NCI-H187 treated with DMSO at 0.1 percent for 48 hours (cell line): ENCODE data around the gene TRIM74.
"Not testable (repeated sequence)": the region's sequence is repeated elsewhere in the genome, so short reads cannot be mapped to it uniquely, and the experiment has no call there.

Source experiments
- DNase-seq: peaks from one replicate; lab custom pipeline; 2025; lab: John Stamatoyannopoulos, UW

The TRIM74 gene

DNA sequence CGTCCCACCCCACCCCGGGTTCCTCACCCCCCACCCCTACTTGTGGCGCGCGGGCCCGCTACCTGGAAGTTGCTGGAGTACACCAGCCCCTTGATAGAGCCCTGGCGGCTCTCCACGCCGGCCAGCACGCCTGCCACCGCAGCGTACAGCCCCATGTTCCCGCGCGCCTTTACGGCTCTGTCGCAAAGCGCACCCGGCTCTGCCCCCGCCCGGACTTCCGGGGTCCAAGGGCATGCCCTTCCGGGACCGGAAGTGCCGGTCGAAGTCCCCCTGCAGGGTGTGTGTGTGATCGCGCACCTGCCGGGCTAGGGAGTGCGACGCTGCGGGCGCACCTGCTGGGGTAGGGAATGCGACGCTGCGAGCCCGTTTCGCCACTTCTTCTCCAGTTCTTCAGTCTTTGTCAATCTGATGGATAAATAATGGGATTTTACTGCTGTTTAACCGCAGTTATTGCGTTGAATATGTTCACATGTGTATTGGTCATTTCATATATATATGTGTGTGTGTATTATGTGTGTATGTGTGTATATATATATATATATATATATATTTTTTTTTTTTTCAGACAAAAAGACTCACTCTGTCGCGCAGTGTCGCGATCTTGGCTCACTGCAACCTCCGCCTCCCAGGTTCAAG is 14.6 kb downstream of the TRIM74 start:
- DNase-seq, result not testable (repeated sequence)

DNA sequence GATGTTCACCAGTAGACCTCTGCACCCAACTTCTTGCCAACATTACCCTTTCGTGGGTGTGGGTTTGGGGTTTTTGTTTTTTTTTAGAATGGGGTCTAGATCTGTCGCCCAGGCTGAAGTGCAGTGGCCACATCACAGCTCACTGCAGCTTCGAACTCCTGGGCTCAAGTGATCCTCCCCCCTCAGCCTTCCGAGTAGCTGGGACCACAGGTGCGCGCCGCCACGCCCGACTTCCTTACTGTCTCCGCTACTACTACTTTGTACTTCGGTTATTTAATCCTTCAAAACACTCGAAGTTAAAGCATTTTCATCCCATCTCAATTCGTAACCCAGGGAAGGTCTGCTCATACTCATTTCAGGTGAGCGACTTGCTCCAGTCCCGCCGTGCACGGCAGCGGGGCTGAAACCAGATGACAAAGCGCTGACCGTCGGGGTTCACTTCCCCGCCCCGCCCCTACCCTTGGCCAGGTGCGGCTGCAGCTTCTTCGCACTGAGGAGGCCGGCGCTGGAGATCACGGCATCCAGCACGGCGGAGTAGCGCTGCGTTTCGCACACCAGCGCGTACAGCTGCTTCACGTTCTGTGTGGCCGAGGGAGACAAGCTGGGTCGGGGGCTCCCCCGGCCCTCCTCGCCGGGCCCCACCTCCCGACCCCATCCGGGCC is 15.2 kb downstream of the TRIM74 start:
- DNase-seq, result not testable (repeated sequence)

DNA sequence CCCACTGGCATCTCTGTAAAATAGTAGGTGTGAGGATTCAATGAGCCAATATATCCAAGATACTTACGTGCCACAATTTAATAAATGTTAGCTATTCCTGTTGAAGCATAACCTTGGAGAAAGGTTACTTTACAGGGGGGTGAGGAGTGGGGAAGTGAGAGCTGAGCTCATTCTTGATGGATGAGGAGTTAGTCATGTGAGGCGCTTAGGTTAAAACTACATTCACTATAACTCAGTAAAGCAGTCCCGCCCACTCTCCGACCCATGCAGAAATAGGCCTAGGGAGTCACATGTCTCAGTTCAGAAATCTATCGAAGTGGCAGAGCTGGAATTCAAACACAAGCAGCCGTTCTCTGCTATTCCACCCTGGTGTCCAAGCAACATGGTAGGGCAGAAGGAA is 18.8 kb downstream of the TRIM74 start:
- DNase-seq, result not testable (repeated sequence)

DNA sequence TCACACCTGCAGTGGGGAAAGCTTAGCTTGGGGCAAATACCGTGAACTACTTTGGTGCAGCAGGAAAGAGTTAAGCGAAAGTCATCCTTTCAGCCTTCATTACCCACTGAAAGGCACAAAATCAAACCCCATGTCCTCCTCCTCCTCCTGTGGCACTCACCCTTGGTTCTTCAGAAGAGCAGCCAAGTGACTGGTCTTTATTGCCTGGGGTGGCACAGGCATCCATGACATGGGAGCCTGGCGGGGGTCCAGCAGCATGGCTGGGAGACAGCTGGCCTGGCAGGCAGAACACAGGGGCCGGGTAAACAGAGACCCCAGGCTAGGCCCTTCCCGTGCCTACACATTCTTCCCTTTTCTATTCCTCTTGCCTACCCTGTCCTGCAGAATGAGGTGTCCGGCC is 19.6 kb downstream of the TRIM74 start:
- DNase-seq, result not testable (repeated sequence)

DNA sequence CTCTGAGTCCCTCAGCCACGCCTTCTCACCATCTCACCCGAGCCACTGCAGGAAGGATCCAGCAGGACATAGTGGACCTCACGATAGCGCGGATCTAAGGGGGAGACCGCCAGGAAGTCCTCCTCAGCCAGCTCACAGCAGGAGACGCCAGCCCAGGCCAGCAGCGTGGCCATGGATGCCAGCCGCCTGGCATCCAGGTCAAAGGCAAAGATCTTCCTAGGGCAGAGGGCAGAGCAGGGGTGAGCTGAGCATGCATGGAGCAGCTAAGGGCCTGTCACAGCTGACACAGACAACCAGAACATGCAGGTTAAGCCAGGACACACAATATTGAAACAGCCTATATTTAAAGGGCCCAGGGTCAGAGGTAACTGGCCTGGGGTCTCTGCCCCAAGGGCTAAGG is 20.0 kb downstream of the TRIM74 start:
- not testable (repeated sequence) for DNase-seq

DNA sequence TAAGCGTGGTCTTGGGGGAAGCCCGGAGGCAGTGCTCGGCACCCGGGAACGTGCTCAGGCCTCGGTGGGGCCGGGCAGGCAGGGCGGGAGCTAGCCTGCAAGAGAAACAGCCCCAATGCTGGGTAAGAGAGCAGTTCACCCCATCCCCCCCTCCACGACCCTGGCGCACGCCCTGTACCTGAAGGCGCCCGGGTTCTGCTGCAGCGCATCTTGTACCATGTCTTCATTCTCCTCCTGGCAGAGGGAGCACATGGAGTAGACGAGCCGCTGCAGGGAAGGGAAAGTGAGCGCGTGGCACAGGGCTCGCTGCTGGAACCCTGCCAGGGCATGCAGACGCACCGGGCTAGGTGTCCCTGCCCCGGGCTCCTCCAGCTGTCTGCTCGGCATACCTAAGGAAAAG is 20.6 kb downstream of the TRIM74 start:
- not testable (repeated sequence) for DNase-seq

DNA sequence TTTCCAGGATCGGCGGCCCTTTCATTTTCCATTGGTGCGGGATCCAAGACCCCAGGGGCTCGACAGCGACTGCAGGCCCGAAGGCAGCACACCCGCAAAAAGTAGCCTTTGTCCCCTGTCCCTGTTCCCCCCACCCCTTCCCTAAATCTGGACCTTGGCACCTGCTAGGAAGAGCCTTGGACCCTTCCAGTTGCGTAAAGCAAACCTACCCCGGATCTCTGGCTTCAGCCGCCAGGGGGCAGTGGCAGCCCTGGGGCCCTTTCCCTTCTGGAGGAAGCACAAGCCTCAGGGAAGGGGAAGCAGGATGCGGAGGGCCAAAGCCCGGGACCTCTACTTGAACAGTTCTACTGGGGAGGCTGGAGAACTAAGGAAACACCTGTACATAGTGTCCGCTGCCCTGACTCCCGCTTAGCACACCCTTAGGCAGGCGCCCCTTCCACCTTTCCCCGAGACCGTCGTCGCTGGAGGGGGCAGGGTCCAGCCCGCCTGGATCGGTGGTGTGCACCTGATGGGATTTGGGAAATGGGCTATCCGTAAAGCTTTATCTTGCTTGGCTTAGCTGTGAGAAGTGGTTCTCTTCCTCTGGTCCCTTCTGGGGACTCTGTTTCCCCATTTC is 23.0 kb downstream of the TRIM74 start:
- not testable (repeated sequence) for DNase-seq

DNA sequence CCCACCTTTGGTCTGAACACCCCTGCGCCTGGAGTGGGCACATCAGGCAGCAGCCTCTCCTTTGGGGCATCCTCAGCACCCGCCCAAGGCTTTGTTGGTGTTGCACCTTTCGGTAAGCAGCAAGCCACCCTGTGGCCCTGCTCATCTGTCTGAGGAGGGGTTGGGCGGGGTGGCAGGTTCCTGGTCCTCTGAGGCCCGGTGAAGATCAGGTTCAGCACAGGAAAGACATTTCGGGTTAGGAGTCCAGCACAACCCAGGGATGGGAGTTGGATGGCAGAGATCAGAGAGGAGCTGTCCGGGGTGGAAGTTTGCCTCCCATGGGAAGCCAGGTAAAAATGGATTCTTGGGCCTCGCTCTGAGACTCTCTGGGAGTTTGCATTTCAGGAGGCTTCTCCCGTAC is 23.7 kb downstream of the TRIM74 start:
- DNase-seq, result not testable (repeated sequence)

DNA sequence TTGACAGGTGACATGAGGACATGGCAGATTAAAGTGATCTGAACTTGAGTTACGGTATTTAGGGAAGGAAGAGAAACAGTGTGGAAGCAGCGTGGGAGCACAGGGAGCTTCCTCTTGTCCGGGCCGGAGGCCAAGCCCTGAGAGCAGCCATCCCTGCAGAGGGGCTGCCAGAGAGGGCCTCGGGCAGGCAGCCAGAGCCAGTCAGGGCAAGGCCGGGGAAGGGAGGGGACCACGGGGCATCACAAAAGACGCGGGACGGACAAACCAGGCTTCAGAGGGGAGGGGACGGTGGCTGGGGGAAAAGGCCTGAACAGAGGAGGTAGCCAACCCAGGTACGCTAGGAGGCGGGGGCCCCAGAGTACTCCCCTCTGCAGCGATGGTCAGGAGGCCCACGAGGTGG is 24.3 kb downstream of the TRIM74 start:
- DNase-seq, result not testable (repeated sequence)

DNA sequence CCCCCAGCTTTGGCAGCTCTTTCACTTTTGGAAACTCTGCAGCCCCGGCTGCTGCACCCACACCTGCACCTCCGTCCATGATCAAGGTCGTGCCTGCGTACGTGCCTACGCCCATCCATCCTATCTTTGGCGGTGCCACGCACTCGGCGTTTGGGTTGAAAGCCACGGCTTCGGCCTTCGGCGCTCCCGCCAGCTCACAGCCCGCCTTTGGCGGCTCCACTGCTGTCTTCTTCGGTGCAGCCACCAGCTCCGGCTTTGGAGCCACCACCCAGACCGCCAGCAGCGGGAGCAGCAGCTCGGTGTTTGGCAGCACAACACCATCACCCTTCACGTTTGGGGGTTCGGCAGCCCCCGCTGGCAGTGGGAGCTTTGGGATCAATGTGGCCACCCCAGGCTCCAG is 26.3 kb downstream of the TRIM74 start:
- not testable (repeated sequence) for DNase-seq

DNA sequence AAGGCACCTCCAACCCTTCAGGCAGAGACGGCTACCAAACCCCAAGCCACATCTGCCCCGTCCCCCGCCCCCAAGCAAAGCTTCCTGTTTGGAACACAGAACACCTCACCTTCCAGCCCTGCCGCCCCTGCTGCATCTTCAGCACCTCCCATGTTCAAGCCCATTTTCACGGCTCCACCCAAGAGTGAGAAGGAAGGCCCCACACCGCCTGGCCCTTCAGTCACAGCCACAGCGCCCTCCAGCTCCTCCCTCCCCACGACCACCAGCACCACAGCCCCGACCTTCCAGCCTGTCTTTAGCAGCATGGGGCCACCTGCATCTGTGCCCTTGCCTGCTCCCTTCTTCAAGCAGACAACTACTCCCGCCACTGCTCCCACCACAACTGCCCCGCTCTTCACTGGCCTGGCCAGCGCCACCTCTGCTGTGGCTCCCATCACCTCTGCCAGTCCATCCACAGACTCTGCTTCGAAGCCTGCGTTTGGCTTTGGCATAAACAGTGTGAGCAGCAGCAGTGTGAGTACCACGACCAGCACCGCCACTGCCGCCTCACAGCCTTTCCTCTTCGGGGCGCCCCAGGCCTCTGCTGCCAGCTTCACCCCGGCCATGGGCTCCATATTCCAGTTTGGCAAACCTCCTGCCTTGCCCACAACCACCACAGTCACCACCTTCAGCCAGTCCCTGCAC is 27.1 kb downstream of the TRIM74 start:
- not testable (repeated sequence) for DNase-seq

DNA sequence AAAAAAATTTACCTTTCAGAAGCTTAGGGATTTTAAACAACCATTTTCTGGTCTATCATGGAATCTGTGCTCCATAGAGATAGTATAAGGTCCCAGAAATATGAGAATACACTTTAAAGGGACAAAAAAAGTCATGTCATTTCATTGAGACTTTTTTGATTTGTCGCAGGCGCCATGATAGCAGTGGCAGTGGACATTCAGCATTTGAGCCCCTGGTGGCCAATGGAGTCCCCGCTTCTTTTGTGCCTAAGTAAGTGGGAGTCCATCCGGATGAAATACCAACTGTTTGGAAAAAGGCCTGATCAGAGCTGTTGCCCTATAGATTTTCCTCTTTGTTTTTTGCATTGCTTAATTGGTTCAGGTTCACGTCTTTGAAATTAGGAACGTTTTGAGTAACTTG is 41.0 kb downstream of the TRIM74 start:
- DNase-seq, result not testable (repeated sequence)

DNA sequence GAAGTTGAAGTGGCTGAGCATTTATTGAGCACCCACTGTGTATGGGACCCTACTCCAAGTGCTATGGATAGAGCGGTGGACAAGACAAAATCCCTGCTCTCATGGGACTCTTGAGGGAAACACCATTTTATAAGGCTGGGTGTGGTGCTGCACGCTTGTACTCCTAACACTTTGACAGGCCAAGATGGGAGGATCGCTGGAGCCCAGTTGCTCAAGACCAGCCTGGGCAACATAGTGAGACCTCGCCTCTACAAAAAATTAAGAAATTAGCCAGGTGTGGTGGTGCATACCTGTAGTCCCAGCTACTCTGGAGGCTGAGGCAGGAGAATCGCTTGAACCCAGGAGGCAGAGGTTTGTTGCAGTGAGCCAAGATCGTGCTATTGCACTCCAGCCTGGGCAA is 41.5 kb downstream of the TRIM74 start:
- not testable (repeated sequence) for DNase-seq

DNA sequence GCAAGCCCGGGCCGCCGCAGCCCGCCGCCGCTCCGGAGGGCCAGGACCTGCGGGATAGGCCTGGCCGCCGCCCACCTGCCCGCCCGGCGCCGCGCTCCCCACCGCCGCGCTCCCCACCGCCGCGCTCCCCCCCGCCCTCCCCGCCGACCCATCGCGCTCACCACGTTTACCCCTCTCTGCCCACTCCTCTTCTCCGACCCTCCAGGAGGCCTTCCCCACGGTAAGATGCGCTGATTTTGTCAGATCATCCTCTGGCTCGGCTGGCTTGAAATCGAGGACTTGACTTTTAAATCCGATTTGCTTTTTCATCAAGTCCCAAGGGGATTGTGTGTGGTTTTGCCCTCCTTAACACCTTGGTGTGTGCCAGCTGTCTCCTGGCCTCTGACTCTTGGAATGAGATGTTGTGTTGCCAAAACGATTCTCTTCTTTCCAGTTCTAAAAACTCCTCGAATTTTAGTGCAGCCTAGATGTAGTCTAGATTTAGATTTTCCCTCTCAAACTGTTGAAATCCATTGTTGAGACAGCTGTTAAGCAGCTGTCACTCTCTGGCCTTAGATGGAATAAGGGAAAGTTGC is 43.6 kb downstream of the TRIM74 start:
- DNase-seq, result no peak

DNA sequence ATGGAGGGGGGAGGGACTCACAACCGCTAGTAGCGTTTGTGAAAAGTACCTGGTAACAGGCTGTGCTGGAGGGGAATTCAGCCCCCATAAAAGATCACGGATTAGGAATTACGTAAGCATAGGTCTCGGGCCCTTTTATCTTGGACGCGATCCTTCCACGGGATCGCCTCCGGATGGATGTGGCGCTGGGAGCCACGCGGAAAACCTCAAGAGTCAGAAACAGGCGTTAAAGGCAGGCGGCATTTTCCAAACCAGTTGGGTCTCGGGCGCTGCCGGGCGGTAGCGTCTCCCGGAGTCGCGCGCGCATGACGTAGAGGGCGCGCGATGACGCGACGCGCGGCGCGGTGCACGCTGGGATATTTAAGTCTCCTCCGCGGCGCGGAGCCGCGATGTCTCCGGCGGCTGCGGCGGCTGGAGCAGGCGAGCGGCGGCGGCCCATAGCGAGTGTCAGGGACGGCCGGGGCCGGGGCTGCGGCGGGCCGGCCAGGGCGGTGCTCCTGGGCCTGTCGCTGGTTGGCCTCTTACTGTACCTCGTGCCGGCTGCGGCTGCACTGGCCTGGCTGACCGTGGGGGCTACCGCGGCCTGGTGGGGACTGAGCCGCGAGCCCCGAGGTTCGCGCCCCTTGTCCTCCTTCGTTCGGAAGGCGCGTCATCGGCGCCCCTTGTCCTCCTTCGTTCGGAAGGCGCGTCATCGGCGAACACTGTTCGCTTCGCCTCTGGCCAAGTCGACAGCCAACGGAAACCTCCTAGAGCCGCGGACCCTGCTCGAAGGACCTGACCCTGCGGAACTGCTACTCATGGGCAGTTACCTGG is 44.3 kb downstream of the TRIM74 start, which contains the start of gene POM121:
Gene POM121 (plus strand): TSS at position 363 of the 813 bp plus-strand sequence. CDS start 27 bp downstream, at position 390.
- DNase-seq, result no peak

DNA sequence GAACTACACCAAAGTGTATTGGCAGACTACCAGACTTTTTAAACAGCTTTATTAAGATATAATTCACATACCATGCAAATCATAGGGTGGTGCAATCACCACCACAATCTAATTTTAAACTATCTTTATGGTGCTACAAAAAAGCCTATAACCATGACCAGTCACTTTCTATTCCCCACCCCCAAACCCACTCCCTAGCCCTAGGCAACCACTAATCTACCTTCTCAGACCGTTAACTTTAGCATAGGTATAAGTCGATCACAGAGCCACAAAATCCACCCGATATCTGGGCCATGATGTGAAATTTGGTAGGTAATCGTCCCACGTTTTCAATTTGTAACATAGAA is 44.9 kb downstream of the TRIM74 start:
- DNase-seq, result no peak

DNA sequence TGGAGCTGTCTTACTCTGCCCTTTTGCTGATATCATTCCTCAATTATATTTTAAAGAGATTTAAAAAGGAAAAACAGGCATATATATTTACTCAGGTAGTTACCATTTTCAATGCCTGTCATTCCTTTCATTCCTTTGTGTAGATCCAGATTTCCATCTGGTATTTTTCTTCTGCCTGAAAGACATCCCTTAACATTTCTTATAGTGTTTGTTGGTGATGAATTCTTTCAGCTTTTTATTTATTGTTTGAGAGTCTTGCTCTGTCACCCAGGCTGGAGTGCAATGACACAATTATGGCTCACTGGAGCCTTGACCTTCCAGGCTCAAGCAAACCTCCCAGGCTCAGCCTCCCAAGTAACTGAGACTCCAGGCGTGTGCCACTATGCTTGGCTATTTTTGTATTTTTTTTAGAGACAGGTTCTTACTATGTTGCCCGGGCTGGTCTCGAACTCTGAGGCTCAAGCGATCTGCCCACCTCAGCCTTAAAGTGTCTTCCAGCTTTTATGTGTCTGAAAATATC is 50.0 kb downstream of the TRIM74 start:
- DNase-seq, result no peak

DNA sequence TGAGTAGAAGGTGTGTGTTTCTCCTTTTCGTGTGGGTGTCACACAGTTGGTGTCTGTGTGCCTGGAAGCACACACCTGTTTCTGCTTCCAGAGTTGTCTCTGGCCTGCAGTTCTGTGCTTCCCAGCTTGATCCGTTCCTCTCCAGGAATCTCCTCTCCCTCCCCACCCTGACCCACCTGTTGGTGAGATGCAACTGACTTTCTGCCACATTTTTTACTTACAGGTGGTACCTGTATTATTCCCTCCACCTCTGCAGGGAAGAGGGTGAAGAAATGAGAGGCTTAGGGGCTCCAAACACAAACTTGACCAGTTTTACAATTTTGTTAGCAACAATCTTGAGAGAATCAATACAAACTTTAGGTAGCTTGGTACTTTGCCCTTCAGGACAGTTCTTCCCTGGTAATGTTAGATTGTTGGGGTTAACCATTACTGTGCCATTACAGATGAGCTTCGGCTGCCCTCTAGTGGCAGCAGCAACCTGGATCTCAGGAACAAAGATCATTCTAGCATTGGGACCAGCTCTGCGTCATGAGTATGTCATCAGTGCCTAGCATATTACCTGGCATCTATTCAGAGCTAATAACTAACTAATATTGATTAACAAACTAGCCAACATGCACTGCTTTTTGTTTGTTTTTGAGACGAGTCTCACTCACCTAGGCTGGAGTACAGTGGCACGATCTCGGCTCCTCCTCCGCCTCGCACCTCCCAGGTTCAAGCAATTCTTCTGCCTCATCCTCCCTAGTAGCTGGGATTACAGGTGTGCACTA is 54.3 kb downstream of the TRIM74 start:
- DNase-seq, result not testable (repeated sequence)

DNA sequence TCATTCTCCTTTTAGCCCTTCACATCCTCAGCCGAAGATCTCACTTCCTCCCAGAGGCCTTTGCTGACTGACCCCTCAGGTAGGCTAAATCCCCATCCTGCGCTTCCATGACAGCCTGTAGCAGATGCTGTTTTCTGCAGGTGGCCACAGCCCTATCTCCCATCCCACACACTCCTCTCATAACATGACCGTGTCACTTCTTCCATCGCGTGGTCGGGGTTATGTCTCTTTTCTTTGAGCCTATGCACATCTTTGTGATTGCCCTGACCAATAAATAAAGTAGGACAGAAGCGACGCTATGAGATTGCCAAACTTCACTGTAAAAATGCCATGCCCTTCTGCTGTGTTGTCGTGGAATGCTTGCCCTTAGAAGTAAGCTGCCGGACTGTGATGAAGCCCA is 55.5 kb downstream of the TRIM74 start:
- not testable (repeated sequence) for DNase-seq

DNA sequence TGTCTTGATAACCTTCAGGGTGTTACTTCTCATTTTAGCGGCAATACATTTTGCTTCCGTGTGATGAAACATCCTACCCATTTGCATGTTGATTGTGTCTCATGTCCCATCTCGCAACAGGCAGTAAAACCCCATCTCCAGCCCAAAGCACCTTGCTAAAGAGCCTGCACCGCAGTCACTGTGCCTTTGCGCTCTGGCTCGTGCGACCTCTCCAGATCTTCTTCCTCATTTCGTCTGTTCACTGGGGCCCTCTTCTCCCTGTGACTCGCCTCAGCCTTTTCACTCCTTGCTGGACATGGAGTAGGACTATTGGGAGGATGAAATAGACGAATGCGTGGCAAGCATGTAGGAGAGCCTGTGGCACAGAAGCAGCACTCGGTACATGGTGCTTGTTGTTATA is 57.9 kb downstream of the TRIM74 start:
- DNase-seq, result not testable (repeated sequence)
